IMR-90 (cell line): ENCODE results near the gene ZFAND6. TPM values are rescaled to one million over a fixed set of nuclear protein-coding genes. Genes with fewer than 3 reads are reported as not detected.
A peak's percentile ranks its signal among the peaks of the same experiment; 100 is the strongest.

Experiments
- ATAC-seq: fragments of 200-7000 bp; cut with Tn5 transposase; 2 replicates; pipeline ENCODE4 v1.9.1; 2020; ENCODE audit warnings: low read depth, mild to moderate bottlenecking, moderate library complexity
- BruUV-seq: library from RNA; stranded (reverse); fragments of 400-500 nt; replicated peaks from 2 replicates; lab custom pipeline; 2021; lab: Mats Ljungman, UMichigan
- CTCF ChIA-PET: fragments of 300-600 bp; formaldehyde crosslinking; extraction: SDS; loops from one replicate; lab custom pipeline; 2021; ENCODE audit warnings: antibody characterized with exemption; lab: Yijun Ruan, JAX
- POLR2A ChIA-PET: fragments of 300-600 bp; sonication (Branson Sonifier 250); formaldehyde crosslinking; loops from one replicate; lab custom pipeline; 2022; ENCODE audit warnings: antibody characterized with exemption; ENCODE audit not compliant: unreplicated experiment; lab: Charles Lee
- DNase-seq: peaks from one replicate; pipeline ENCODE4 v3.0.0; 2013
- H2AFZ ChIP-seq: replicated peaks from 2 replicates; pipeline ENCODE3; 2013; ENCODE audit warnings: low read length, mild to moderate bottlenecking; ENCODE audit not compliant: poor library complexity
- H2AK5ac ChIP-seq: 2 replicates; pipeline ENCODE4 v1.6.1; 2013; ENCODE audit warnings: low read depth, low read length, inconsistent platforms
- H2AK9ac ChIP-seq: replicated peaks from 2 replicates; pipeline ENCODE3; 2013; ENCODE audit warnings: mild to moderate bottlenecking, low read depth, low read length, moderate library complexity; ENCODE audit not compliant: poor library complexity
- H2BK120ac ChIP-seq: 2 replicates; pipeline ENCODE4 v1.6.1; 2013; ENCODE audit warnings: low read depth, low read length, inconsistent platforms
- H2BK15ac ChIP-seq: 3 replicates; pipeline ENCODE4 v1.6.1; 2013; ENCODE audit warnings: low read depth, low read length, inconsistent platforms
- H2BK20ac ChIP-seq: 2 replicates; pipeline ENCODE4 v1.6.1; 2013; ENCODE audit warnings: low read depth, mild to moderate bottlenecking, inconsistent platforms, low read length, moderate library complexity
- H2BK5ac ChIP-seq: 2 replicates; pipeline ENCODE4 v1.6.1; 2013; ENCODE audit warnings: mild to moderate bottlenecking, low read depth, low read length, inconsistent platforms; ENCODE audit not compliant: poor library complexity, severe bottlenecking
- H3K14ac ChIP-seq: replicated peaks from 2 replicates; pipeline ENCODE4 v1.6.1; 2013; ENCODE audit warnings: low read depth, low read length, inconsistent platforms
- H3K18ac ChIP-seq: 2 replicates; pipeline ENCODE4 v1.6.1; 2013; ENCODE audit warnings: low read depth, low read length, control low read depth
- H3K23ac ChIP-seq: 2 replicates; pipeline ENCODE4 v1.6.1; 2013; ENCODE audit warnings: low read depth, low read length, inconsistent platforms
- H3K27ac ChIP-seq: 2 replicates; pipeline ENCODE4 v1.5.1; 2013; ENCODE audit warnings: mild to moderate bottlenecking, control low read depth, low read length; ENCODE audit not compliant: insufficient read depth
- H3K27me3 ChIP-seq: 2 replicates; pipeline ENCODE4 v1.6.1; 2013; ENCODE audit warnings: low read length; ENCODE audit not compliant: control insufficient read depth, insufficient read depth
- H3K36me3 ChIP-seq: 2 replicates; pipeline ENCODE4 v1.6.1; 2013; ENCODE audit warnings: low read length, mixed read lengths; ENCODE audit not compliant: control insufficient read depth, insufficient read depth
- H3K4ac ChIP-seq: 2 replicates; pipeline ENCODE4 v1.6.1; 2013; ENCODE audit warnings: low read depth, low read length, inconsistent platforms
- H3K4me1 ChIP-seq: 2 replicates; pipeline ENCODE4 v1.6.1; 2013; ENCODE audit warnings: low read length, mixed read lengths; ENCODE audit not compliant: control insufficient read depth, insufficient read depth
- H3K4me2 ChIP-seq: 2 replicates; pipeline ENCODE4 v1.6.1; 2013; ENCODE audit warnings: low read depth, mild to moderate bottlenecking, control low read depth, low read length, moderate library complexity
- H3K4me3 ChIP-seq: 2 replicates; pipeline ENCODE4 v1.5.1; 2013; ENCODE audit warnings: low read depth, mild to moderate bottlenecking, control low read depth, low read length, moderate library complexity; ENCODE audit not compliant: insufficient read depth
- H3K56ac ChIP-seq: 2 replicates; pipeline ENCODE4 v1.6.1; 2013; ENCODE audit warnings: low read length, inconsistent platforms; ENCODE audit not compliant: insufficient read depth; ENCODE audit errors: extremely low read depth
- H3K79me1 ChIP-seq, 2 experiments: 2 replicates each; pipeline ENCODE4 v1.6.1; 2013; ENCODE audit warnings: low read length in 2 of 2, inconsistent platforms in 1 of 2, low read depth in 1 of 2
- H3K9ac ChIP-seq: 2 replicates; pipeline ENCODE4 v1.6.1; 2013; ENCODE audit warnings: low read depth, low read length, control low read depth
- H3K9me1 ChIP-seq: 2 replicates; pipeline ENCODE4 v1.6.1; 2013; ENCODE audit warnings: low read length, inconsistent platforms; ENCODE audit not compliant: insufficient read depth
- H3K9me3 ChIP-seq: 2 replicates; pipeline ENCODE4 v1.6.1; 2013; ENCODE audit warnings: low read length; ENCODE audit not compliant: control insufficient read depth, insufficient read depth
- H4K20me1 ChIP-seq: 2 replicates; pipeline ENCODE4 v1.6.1; 2013; ENCODE audit warnings: low read length, inconsistent platforms; ENCODE audit not compliant: insufficient read depth
- H4K5ac ChIP-seq: 2 replicates; pipeline ENCODE4 v1.6.1; 2013; ENCODE audit warnings: mild to moderate bottlenecking, low read depth, low read length, control low read depth
- H4K8ac ChIP-seq, 2 experiments: 2 replicates each; pipeline ENCODE4 v1.6.1; 2013; ENCODE audit warnings: low read depth in 2 of 2, low read length in 2 of 2, control low read depth in 1 of 2, inconsistent platforms in 1 of 2
- H4K91ac ChIP-seq: 2 replicates; pipeline ENCODE4 v1.6.1; 2013; ENCODE audit warnings: low read depth, low read length, inconsistent platforms; ENCODE audit not compliant: insufficient read depth
- BHLHE40 ChIP-seq: fragments of 150-350 bp; IDR thresholded peaks from 2 replicates; pipeline ENCODE4 v1.6.1; 2016; ENCODE audit warnings: mild to moderate bottlenecking, low read depth, low read length
- CEBPB ChIP-seq: IDR thresholded peaks from 2 replicates; pipeline ENCODE4 v1.6.1; 2012; ENCODE audit warnings: low read depth, low read length, improper control_type of control experiment
- NFE2L2 ChIP-seq: fragments of 150-350 bp; IDR thresholded peaks from 2 replicates; pipeline ENCODE4 v1.6.1; 2016; ENCODE audit warnings: low read depth, mild to moderate bottlenecking, low read length
- RAD21 ChIP-seq: IDR thresholded peaks from 2 replicates; pipeline ENCODE4 v1.6.1; 2012; ENCODE audit warnings: low read length, improper control_type of control experiment
- RFX5 ChIP-seq: IDR thresholded peaks from 2 replicates; pipeline ENCODE4 v1.8.0; 2012; ENCODE audit warnings: low read depth, mild to moderate bottlenecking, low read length, moderate library complexity
- SMC3 ChIP-seq: fragments of 150-350 bp; IDR thresholded peaks from 2 replicates; pipeline ENCODE4 v1.6.1; 2016; ENCODE audit warnings: low read depth, mild to moderate bottlenecking, antibody characterized with exemption, low read length, moderate library complexity
- WGBS, 2 experiments: methylation state at CpG; one replicate each; pipeline versions ENCODE4 v1.1.5 to v1.1.7; 2013; ENCODE audit warnings: missing lambda C conversion rate in 2 of 2; ENCODE audit not compliant: insufficient read length in 1 of 2; ENCODE audit errors: extremely low coverage in 2 of 2; 5-methylcytosine and 5-hydroxymethylcytosine counted together
- dilution Hi-C: fragments of 300-500 bp; cut with HindIII; formaldehyde crosslinking; loops from one replicate; pipeline ENCODE4 v1.14.3; 2018; ENCODE audit warnings: low sequenced_read_pairs; ENCODE audit not compliant: unreplicated experiment
- in situ Hi-C: fragments of 300-500 bp; cut with MboI; formaldehyde crosslinking; loops from 3 replicates; pipeline ENCODE4 v1.14.3; 2019; ENCODE audit warnings: low sequenced_read_pairs, inconsistent platforms, mixed read lengths
- intact Hi-C: fragments of 100-400 bp; cut with micrococcal nuclease; formaldehyde crosslinking; loops from 2 replicates; pipeline ENCODE4 v1.10.0; 2022
- polyA plus RNA-seq, 3 experiments: library from polyadenylated mRNA; depleted of rRNA; stranded (reverse); fragments of >200 nt; gene quantifications; 2 replicates each; pipeline ENCODE4 v1.2.3, GENCODE V29; 2012; ENCODE audit warnings: low replicate concordance in 1 of 3
- total RNA-seq: library from RNA; depleted of rRNA; stranded (reverse); fragments of >200 nt; gene quantifications from 2 replicates; pipeline ENCODE4 v1.2.3, GENCODE V29; 2012
- TF ChIP-seq, protein P1 (sequence below): fragments of 150-350 bp; IDR thresholded peaks from 2 replicates; pipeline ENCODE4 v1.6.1; 2016; ENCODE audit warnings: low read depth, mild to moderate bottlenecking, low read length, moderate library complexity, borderline replicate concordance
- TF ChIP-seq, protein P2 (sequence below): conservative IDR thresholded peaks from 2 replicates; pipeline ENCODE4 v1.5.1; 2012; ENCODE audit warnings: mild to moderate bottlenecking, low read depth, low read length, improper control_type of control experiment

The ZFAND6 gene
- total and polyA plus RNA-seq, 2 of the 4 experiments (the other 2 are of a cell fraction) = 77.5 to 96.4 TPM

DNA sequence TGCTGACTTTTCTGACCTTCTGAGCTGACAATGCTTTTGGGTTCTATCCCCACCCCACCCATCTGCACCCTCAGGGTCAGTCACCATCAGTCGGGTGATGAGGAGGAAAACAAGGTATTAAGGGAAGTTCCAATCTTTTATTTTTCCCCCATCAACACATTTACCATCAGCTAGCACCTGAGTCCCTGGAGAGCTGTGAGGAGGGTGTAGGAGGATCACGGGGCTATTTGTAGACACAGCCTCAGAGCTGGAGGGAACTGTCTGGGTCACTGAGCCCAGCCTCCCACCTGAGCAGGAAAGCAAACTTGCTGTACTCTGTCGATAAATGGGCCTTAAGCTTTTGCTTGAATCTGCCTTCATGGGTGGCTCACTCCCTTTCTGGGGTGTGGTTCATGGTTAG lies 24.8 kb upstream of the ZFAND6 start:
- no peaks in the 10 kb centered on the region for H3K9me3 ChIP-seq
- intact Hi-C loops = no loop called here
- no peak overlapping the region; the same call in 1 of the 2 replicates for H4K91ac ChIP-seq
- H2AK5ac ChIP-seq = no peak overlapping the region
- no peak overlapping the region for H2BK120ac ChIP-seq
- no peaks in the 10 kb centered on the region for H3K79me1 ChIP-seq
- no peak overlapping the region for H2BK5ac ChIP-seq
- 0 out of 2 replicates have a peak overlapping the region, but pooled peaks have one; percentile 24 for H3K56ac ChIP-seq
- H3K4me2 ChIP-seq = no peak overlapping the region
- no peak overlapping the region for H3K9ac ChIP-seq
- no peak overlapping the region for H3K4me3 ChIP-seq
- no peak overlapping the region for H3K4ac ChIP-seq
- H3K4me1 ChIP-seq = peaks cover 8% of the 10 kb centered on the region
- no peak overlapping the region for H2BK20ac ChIP-seq
- in situ Hi-C loops = no loop called here
- no peak overlapping the region for H3K14ac ChIP-seq
- TF ChIP-seq, protein P1, sequence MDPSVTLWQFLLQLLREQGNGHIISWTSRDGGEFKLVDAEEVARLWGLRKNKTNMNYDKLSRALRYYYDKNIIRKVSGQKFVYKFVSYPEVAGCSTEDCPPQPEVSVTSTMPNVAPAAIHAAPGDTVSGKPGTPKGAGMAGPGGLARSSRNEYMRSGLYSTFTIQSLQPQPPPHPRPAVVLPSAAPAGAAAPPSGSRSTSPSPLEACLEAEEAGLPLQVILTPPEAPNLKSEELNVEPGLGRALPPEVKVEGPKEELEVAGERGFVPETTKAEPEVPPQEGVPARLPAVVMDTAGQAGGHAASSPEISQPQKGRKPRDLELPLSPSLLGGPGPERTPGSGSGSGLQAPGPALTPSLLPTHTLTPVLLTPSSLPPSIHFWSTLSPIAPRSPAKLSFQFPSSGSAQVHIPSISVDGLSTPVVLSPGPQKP = no peak
- TF ChIP-seq BHLHE40 (no peak), CEBPB (no peak), RAD21 (no peak), RFX5 (no peak), NFE2L2 (no peak), SMC3 (no peak)
- TF ChIP-seq, protein P2, sequence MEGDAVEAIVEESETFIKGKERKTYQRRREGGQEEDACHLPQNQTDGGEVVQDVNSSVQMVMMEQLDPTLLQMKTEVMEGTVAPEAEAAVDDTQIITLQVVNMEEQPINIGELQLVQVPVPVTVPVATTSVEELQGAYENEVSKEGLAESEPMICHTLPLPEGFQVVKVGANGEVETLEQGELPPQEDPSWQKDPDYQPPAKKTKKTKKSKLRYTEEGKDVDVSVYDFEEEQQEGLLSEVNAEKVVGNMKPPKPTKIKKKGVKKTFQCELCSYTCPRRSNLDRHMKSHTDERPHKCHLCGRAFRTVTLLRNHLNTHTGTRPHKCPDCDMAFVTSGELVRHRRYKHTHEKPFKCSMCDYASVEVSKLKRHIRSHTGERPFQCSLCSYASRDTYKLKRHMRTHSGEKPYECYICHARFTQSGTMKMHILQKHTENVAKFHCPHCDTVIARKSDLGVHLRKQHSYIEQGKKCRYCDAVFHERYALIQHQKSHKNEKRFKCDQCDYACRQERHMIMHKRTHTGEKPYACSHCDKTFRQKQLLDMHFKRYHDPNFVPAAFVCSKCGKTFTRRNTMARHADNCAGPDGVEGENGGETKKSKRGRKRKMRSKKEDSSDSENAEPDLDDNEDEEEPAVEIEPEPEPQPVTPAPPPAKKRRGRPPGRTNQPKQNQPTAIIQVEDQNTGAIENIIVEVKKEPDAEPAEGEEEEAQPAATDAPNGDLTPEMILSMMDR = no peak
- BruUV-seq = no TSS peak
- 0 out of 2 replicates have a peak, but pooled peaks cover 6% of the 10 kb centered on the region for H3K9me1 ChIP-seq
- H2BK15ac ChIP-seq = no peak overlapping the region
- dilution Hi-C loops = no loop called here
- no peaks in the 10 kb centered on the region for H3K36me3 ChIP-seq
- no CpG with 5 or more reads among the region's 3 CpGs for WGBS, 2 experiments
- ChIA-PET POLR2A (no interaction called here), CTCF (no interaction called here)
- no peak overlapping the region for H4K8ac ChIP-seq
- no peak overlapping the region for H3K27ac ChIP-seq
- H2AFZ ChIP-seq = no peak overlapping the region
- H3K18ac ChIP-seq = no peak overlapping the region
- no peak for DNase-seq
- H3K27me3 ChIP-seq = no peaks in the 10 kb centered on the region
- H3K23ac ChIP-seq = no peak overlapping the region
- ATAC-seq = no peak
- H4K20me1 ChIP-seq = no peaks in the 10 kb centered on the region
- no peak overlapping the region for H4K5ac ChIP-seq
- H2AK9ac ChIP-seq = no peak overlapping the region
